COLO829 (cell line): ENCODE results near the gene ORAI3.

Source experiments
- DNase-seq: peaks from one replicate; pipeline ENCODE4 v3.0.0; 2012; ENCODE audit warnings: low spot score

Gene ORAI3

DNA sequence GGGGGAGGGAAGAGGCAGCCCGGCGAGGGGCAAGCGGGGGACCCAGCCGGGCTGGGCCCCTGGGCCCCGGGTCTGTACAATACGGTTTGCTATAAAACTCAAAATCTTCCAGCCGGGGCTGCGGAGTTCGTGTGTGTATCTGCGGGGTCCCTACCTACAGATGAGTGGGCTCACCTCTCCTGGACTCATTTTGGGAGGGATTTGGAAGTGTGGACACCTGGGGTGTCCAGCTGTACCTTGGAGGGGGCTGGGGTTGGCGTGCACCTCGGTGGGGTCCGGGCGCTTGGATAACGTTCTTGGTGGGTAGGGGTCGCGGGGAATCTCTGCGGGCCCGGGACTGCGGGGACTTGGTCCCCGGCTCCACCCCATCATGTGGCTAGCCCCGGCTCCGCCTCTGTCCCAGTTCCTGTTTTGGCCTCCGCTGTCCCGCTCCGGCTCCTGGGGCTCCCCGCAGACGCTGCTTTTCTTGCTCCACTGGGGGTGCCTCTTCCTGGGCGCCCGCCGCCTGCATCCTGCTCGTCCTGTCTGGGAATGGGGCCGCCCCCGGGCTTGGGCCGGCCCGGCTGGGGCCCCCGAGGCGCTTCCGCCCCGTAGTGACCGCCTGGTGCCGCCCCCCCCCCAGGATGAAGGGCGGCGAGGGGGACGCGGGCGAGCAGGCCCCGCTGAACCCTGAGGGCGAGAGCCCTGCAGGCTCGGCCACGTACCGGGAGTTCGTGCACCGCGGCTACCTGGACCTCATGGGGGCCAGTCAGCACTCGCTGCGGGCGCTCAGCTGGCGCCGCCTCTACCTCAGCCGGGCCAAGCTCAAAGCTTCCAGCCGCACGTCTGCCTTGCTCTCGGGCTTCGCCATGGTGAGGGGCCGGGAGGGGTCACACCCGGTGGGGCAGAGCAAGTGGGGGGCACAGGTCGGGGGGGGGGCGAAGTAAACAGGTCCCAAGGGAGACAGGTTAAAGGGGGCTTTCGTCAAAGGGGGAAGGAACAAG is at the start of gene ORAI3:
TSS of gene ORAI3 (plus strand) at position 402 of the 983 bp plus-strand sequence. CDS start at position 624, 222 bp downstream.
- DNase-seq, result no peak

DNA sequence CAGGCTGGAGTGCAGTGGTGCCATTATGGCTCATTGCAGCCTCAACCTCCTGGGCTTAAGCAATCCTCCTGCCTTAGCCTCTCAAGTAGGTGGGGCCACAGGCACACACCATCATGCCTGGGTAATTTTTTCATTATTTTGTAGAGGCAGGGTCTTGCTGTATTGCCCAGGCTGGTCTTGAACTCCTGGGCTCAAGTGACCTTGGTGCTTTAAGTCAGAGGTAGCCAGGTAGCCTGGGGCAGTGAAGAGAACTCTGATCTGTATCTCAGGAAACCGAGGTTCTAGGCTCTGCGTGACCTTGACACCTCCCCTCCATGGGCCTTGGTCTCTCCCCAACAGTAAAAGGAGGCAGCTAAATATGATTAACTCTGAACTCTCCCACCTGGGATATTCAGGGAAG is 49.1 kb upstream of the ORAI3 start:
- no peak for DNase-seq

DNA sequence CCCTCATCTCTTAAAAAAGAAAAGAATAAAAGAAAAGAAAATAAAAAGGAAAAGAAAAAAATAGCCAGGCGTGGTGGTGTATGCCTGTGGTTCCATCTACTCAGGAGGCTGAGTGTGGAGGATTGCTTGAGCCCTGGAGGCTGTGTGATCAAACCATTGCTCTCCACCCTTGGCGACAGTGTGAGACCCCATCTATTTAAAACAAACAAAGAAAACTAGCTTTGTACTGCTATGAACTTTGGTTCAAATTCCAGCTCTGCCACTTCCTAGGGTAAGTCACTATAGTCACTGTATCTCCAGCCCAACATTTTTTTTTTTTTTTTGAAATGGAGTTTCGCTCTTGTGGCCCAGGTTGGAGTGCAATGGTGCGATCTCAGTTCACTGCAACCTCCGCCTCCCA is 48.3 kb upstream of the ORAI3 start:
- DNase-seq, result no peak

DNA sequence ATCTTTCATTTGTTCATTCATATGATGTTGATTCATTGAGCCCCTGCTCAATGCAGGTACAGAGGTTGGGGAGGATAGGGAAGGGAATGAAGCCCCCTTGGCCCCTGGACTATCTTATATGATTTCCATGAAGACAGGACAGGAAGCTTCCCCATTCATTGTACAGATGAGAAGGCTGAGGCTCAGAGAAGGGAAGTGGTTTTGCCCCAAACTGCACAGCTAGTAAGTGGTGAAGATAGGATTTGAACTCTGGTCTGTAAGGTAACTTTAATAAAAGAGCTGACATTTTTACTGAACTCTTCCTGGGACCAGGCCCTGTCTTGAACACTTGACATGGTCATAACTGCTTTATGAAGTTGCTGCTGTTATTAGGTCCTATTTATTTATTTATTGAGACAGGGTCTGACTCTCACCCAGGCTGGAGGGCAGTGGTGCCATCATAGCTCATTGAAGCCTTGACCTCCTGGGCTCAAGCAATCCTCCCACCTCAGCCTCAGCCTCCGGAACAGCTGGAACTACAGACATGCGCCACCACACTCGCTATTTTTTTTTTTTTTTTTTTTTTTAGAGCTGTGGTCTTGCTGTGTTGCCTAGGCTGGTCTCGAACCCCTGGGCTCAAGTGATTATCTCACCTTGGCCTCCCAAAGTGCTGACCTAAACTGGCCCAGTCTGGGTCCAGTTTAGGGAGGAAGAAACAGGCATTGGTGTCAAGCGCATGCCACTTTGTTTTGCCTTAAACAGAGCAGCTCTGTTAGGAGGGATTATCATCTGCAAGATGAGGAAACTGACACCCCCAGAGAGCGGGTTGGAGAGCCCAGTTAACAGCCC is 47.5 kb upstream of the ORAI3 start:
- DNase-seq, result no peak

DNA sequence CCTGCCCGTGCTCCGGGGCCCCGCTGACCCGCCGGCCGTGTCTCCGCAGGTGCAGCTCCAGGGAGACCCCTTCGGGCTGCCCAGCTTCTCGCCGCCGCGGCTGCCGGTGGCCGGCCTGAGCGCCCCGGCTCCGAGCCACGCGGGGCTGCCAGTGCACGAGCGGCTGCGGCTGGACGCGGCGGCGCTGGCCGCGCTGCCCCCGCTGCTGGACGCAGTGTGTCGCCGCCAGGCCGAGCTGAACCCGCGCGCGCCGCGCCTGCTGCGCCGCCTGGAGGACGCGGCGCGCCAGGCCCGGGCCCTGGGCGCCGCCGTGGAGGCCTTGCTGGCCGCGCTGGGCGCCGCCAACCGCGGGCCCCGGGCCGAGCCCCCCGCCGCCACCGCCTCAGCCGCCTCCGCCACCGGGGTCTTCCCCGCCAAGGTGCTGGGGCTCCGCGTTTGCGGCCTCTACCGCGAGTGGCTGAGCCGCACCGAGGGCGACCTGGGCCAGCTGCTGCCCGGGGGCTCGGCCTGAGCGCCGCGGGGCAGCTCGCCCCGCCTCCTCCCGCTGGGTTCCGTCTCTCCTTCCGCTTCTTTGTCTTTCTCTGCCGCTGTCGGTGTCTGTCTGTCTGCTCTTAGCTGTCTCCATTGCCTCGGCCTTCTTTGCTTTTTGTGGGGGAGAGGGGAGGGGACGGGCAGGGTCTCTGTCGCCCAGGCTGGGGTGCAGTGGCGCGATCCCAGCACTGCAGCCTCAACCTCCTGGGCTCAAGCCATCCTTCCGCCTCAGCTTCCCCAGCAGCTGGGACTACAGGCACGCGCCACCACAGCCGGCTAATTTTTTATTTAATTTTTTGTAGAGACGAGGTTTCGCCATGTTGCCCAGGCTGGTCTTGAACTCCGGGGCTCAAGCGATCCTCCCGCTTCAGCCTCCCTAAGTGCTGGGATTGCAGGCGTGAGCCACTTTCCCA is 46.6 kb upstream of the ORAI3 start:
- DNase-seq, result peak; percentile 63

DNA sequence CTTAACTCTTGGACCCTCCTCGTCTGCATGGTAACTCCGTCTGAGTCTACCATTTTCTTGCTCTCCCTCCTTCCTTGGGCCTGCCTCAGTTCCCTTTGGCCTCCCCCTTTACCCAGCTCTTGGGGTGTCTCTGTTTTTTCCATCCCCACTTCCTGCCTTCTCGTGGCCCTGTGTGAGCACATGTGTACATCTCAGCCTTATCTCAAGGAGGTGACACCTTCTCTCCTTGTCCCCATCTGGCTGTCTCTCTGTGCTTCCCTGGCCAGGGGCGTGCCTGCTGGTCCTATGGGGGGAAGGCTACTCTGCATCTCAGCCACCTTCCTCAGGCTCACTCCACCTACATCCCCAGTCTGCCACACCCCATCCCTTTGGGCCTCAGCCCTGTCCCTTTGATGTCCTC is 45.9 kb upstream of the ORAI3 start:
- DNase-seq, result no peak

DNA sequence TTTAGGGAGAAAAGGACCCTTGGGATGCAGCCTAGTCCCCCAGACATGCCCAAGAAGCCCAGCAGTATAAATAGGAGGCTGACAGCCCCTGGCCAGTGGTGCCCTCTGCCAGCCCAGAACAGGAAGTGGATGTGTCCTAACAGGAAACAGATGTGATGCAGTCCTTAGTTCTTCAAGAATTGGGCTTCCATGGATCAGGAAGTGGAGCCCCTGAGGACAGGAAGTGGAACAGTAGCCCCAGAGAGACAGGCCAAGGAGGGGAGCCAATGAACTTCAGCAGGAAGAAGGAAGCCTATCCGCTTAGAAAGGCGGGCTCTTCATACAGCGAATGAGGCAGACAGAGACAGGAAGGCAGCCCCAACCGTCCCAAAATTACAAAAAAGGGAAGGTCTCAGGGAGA is 45.3 kb upstream of the ORAI3 start:
- DNase-seq, result no peak

DNA sequence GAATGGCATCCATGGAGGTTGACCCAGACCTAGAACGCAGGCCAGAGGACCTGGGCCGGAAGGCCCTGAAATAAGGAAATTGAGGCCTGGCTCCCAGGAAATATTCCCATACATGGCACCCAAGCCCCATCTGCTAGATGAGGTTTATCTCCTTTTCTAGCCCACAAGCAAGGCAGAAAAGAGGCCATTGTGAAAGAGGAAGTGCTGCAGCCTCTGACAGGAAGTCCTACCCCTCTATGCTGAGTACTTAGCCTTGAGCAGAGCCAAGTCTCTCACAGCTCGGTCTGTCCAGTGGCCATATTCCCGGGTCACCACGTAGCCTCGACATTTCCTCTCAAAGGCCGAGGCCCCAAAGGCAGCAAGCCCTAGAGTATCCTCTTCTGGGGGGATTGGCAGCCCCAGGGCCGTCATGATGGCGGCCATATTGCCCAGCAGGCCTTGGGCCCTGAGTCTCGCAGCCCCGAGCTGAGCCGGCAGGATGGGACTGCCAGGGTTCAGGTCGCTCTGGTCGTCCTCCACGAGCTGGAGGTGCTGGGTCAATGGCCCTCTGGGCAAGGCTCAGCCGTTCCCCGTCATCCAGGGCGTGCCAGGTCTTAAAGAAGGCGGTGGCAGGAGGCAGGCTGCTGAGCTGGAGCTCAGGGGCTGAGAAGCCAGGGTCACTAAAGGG is 44.6 kb upstream of the ORAI3 start:
- no peak for DNase-seq

DNA sequence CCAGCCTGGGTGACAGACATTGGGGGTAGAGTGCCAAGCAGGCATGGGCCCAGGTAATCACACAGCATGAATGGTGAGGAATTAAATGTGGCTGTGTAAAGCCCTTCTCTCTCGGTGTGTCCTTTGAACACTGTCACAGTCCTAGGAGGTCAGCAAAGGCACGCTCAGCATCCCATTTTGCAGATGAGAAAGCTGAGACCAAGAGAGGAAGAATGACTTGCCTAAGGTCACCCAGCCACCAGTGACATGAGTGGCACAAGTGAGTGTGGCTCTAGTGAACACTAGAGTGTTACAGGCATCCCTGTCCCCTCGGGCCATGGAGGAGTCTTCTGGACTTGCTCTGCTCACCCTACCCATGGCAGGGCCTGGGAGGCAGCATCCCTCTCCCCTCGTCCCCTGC is 41.8 kb upstream of the ORAI3 start:
- DNase-seq, result no peak

DNA sequence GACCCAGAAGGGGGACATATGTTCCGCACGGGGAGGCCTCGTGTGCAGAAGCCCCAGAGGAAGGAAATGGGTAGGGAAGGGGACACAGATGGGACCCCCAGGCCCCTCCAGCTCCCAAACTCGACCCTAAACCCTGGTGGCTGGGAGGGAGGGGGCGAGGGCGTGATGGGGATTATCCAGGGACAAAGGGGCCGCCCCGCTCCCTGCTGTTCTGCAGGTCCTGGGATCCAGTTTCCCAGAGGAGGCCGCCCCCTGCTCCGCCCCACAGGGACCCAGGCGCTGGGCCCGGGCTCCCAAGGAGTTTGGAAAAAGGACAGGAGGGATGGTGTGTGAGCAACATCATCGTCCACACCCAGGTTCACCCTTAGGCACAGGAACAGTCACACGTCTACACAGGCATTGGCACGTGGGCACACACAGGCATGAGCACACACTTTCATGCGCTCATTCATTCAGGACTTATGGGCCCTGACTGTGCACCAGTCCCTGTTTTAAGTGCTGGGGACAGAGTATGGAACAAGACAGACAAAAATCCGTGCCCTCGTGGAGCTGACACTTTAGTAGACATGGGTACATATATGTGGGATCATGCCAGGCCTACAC is 38.3 kb upstream of the ORAI3 start:
- DNase-seq, result no peak

DNA sequence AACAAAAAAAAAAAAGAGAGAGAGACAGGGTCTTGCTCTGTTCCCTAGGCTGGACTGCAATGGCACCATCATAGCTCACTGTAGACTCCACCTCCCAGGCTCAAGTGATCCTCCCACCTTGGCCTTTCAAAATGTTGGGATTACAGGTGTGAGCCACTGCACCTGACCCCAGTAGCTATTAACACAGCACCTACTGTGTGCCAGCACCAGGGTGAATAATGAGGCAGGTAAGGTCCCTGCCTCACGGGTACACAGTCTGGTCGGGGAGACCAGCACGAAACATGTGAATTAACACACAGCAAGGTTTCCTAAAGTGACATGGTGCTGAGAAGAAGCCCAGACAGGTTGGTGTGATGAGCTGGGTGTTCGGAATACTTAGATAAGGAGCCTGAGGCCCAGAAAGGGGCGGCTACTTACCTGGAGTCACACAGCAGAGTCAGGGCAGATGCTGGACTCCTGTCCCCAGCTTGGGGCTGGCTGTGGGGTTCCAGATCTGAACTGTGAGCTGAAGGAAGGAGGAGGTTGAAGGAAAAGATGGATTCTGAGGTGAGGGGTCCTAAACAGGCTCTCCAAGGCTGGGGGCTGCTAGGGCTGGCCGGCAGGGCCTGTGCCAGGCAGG is 36.0 kb upstream of the ORAI3 start:
- no peak for DNase-seq

DNA sequence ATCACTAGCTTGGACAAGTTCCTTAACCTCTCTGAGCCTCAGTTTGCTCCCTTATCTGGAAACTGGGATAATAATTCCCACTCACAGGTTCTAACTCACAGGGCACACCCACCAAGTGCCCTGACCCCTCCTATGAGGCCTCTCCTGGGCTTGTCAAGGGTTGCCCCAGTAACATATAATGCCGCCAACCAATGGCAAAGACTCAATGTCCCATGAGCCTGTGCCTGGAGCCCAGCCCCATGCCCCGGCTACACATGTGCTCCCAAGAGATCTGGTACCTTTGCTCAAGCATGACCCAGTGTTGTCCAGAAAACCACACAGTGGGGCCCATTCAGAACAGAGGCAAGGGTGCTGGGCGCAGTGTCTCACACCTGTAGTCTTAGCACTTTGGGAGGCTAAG is 34.0 kb upstream of the ORAI3 start:
- DNase-seq, result no peak

DNA sequence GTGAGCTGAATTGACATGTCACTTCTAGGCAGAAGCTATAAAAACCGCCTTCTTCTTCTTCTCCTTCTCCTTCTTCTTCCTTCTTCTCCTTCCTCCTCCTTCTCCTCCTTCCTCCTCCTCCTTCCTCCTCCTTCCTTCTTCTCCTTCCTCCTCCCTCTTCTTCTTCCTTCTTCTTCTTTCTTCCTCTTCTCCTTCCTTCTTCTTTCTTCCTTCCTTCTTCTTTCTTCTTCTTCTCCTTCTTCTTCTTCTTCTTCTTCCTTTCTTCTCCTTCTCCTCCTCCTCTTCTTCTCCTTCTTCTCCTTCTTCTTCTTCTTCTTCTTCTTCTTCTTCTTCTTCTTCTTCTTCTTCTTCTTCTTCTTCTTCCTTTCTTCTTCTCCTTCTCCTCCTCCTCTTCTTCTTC is 30.3 kb upstream of the ORAI3 start:
- no peak for DNase-seq

DNA sequence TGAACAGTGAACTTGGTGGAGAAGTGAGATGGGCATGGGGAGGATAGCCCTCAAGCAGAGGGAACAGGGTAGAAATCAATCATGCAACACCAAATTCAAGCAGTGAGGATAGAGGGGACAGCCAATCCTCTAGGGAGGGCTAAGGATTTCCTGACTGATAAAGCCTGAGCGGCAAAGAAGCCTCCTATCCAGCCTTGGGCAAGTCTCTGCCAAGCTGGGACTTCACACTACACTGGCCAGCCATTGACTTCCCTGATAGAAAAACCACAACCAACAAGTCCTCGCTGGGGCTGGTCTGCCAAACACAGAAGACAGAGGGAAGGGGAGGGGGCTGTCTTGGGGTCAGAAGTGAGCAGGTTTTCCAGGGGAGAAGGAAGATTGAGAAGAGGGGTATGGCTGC is 28.0 kb upstream of the ORAI3 start:
- DNase-seq, result no peak

DNA sequence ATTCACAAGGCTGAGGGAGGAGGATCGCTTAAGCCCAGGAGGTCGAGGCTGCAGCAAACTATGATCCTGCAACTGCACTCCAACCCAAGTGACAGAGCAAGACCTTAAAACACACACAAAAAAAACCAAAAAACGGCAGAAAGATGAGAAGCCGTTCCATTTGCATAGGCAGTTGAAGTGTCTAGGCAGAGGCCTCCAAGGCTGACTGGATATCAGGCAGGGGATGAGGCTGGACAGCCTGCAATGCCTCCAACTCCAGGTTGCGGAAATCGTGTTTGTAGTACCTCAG is 27.5 kb upstream of the ORAI3 start:
- DNase-seq, result no peak

DNA sequence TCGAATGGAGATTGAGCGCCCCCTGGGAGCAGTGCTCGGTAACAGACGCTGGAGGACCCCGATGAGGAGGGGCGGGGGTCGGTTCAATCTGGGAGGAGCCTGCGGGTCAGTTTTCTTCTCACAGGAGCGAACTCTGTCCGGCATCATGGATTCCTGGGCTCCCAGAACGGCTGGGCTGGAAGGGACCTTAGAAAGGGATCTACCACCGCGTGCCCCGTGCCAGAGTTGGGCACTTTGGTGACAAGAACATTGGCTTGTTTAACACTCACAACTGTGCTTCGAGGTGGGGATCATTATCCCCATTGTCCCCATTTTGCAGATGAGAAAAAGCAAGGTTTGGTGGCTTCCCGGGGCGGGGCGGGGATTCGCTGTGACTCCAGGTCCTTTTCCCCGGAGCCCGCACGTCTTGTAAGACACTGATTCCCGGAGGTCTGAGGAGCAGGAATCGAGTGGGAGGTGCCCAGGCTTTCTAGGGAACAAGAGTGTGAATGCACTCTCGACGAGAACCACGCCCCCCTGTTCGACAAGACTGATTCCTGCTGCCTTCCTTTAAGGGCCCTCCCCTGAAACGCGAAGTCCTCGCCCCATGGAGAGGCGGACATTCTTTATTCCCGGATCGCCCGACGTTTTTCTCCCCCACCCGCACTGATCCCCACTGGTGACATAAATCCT is 27.0 kb upstream of the ORAI3 start:
- DNase-seq, result peak; percentile 84

DNA sequence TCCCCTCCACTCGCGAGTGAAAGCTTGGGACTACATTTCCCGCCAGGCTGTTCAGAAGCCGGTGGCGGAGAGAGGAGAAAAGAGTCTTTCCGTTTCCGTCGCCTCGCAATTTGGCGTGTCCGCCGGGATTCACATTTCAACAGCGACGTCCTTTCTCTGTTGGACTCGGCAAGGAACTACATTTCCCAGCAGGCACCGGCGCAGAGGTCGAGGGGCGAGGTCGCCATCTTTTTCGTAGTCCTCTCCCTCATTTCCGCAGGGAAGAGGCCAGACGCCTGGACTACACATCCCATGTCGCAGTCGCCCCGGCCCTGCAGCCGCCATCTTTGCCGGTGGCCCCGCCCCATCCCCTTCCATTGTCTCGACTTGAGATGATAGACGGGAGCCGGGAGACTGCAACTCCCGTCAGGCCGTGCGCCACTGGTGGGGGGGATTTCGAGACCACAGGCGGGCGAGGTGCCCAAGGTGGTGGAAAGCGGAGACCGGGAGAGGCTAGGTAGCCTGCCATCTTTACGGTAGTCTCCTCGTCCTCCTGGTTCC is 26.4 kb upstream of the ORAI3 start:
- DNase-seq, result peak; percentile 98

DNA sequence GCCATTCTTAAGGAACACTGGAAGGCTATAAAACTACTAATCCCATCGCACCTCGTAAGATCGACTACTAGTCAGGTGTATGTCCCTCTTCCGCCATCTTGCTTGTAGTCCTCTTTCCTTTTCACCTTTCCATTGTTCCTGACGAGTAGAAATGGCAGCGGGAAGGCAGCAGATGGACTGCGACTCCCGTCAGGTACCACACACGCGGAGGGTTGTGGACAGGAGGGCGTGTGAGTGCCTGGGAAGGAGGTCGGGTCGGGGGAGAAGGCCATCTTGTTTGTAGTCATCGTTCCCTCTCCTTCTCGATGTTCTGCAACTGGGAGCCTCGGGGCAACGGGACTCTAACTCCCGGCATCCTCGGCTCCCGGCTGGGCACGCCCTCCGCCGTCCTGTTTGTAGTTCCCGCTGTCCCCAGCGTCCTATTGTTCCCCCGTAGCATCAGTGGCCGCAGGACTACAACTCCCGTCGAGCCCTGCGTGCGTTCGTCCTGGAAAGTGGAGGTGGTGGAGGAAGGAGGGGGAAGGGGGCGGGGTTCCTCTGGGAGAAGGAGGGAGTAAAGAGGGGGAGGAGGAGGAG is 25.8 kb upstream of the ORAI3 start:
- DNase-seq, result peak; percentile 99

DNA sequence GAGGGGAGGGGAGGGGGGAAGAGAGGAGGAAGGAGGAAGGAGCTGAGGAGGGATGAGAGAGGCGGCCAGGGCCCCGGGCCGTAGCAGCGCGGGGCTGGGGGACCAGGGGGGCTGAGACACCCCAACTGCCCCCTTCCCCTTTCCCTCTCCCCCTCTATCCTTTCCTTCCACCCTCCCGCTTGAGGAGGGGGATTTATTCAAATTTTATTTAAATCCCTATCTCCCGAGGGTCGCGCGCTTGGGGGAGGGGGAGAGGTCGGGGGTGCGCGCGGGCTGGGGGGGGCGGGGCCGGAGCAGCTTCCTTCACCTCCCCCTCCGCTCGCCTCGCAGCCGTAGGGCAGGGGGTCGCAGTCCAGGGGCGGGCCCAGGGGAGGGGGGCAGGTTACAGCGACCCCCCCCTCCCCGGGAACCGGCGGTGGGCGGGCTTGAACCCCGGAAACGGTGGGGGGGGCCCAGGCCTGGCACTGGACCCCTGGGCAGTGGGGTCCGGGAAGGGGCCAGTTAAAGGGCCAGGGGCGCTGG is 25.3 kb upstream of the ORAI3 start, which contains the start of gene FBXL19:
TSS of gene FBXL19 (plus strand) at position 19 of the 522 bp plus-strand sequence. CDS start 2,183 bp downstream, outside the sequence.
- DNase-seq, result no peak
